Non-pigmented ciliary epithelial cell (primary cell): ENCODE measurements around the gene PRR30.
"Not testable (repeated sequence)": the region's sequence is repeated elsewhere in the genome, so short reads cannot be mapped to it uniquely, and the experiment has no call there.

Experiments
- DNase-seq: peaks from one replicate; pipeline ENCODE4 v3.0.0-alpha.2; 2010; ENCODE audit warnings: low read depth

The PRR30 gene

DNA sequence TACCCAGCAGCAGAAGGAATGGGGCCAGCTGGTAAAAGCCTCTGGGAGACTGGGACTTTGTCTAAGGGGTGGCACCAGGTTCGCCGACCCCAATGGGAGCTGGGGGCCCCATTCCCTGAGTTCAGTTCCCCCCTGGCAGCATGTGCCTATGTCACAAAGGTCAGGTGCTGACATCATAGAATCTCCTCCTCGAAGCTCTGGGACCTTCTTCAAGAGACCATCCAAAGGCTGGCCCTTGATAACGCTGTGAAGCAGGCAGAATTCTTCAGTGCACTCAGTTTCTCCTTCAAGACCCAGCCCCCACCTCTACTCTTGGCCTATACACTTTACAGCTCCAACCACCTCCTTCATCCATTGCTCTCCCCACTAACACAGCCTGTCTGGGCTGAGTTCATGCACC lies at the start of gene PRR30:
Gene PRR30 (minus strand): TSS at position 101 of the 400 bp plus-strand sequence. CDS start 1,081 bp downstream, outside the sequence.
- no peak for DNase-seq

DNA sequence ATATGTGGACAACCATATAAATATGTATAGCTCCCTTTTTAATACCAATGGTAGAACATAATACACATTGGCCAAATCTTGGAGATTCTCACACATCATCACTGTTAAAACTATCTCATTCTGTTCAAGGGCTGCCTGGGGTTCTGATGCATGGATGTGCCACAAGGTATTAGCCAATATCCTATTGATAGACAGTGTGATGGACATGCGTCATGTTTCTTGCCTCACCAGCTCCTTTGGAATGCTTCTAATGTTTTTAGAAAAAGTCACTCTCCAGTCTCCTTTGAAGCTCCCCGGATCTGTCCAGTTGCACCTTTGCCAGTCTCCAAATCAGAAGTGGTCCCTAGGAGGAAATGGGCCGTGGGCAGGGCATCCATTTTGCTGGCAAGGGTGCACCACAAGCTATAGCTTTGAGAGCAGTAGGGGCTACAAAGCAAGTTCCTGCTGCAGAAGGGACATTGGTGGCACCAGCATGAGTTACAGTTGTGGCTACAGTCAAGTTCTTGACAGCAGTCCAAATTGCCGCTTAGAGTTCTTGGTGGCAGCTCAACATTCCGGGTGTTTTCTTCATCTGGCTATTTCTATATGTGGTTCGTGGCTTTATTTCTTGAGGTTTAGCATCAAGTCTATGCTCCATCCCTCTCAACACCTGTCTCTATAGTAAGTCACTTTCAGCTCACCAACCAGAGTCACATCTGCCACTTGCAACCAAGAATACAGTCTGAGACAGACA lies 47.6 kb upstream of the PRR30 start:
- DNase-seq: no peak

DNA sequence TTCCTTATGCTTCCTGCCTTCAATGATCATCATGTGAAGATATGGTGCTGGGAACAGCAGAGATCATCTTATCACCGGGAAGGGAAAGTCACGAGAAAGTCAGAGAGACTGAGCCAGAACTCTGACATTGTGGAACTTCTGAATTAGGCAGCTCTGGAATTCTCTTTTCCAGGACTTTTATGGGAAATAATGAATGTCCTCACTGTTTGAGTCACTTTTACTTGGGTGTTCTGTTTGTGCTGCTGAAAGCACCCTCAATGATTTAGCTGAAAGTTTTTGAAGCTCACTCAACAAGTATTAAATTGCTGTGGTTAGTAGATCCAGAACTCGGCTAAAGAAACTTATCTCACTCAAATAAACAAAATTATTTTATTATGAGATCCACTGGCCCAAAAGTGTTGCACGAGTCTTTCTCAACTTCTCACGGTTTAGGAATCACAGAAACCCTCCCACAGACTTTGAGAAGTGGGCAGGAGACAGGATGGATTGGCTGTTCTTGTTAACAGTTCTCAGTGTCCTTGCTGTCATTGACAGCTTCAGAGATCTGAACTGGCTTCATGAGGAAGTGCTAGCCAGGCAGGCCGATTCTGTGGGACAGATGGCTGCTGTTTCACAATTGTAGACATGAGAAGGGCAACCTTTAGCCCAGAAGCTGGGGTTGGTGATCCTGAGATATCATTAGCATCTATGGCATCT lies 46.3 kb upstream of the PRR30 start:
- DNase-seq: no peak

DNA sequence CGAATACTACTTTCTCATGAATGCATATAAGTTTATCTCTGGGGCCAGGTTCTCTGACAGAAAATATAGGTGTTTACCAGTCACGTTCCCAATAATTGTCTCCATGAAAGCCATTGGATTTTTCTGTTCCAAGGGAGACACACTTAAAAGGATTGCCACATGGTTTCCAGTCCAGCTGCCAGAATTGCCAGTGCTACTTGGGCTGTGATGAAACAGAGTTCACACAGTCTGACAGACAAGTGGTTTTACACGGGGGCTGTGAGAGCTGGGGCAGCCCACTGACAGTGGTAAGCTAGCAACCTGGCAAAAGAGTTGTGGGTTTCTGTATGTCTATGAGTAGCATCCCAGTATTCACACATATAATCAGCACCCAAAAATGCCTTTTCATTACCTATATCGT lies 44.9 kb upstream of the PRR30 start:
- no peak for DNase-seq

DNA sequence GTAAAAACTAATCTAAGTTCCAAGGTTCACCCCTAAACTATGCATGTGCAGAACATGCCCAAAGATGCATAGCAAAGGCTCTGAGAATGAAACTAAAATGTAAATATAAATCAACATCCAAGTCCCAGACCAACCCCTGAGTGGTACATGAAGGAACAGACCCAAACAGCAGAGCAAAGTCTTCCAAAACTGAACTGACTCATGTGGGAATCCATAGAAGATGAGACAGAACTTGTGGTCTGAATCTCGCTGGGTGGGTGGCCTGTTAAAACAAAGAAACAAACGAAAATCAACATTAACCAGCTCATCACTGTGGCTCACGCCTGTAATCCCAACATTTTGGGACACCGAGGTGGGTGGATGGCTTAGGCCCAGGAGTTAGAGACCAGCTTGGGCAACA lies 43.1 kb upstream of the PRR30 start:
- DNase-seq: no peak

DNA sequence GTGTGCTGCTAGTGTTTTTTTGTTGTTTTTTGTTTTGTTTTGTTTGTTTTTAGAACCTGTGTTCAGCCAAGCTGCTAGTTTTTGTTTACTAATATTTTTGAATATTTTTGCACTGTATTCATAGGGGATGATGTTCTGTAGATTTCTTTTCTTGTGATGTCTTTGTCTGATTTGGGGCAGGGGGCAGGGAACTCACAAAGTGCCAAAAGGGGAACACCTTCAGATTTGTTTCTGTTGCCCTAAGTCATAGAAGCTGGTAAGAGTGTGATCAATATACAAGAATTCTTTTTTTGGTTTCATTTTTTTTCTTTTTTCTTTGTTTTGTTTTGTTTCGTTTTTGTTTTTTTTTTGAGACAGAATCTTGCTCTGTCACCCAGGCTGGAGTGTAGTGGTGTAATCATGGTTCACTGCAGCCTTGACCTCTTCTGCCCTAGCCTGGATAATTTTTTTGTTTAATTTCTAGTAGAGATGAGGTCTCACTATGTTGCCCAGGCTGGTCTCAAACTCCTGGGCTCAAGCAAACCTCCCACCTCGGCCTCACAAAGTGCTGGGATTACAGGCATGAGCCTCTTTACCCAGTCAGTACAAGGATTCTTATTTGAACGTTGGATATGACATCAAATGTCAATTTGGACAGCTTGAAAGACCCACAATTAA lies 40.3 kb upstream of the PRR30 start:
- DNase-seq: no peak

DNA sequence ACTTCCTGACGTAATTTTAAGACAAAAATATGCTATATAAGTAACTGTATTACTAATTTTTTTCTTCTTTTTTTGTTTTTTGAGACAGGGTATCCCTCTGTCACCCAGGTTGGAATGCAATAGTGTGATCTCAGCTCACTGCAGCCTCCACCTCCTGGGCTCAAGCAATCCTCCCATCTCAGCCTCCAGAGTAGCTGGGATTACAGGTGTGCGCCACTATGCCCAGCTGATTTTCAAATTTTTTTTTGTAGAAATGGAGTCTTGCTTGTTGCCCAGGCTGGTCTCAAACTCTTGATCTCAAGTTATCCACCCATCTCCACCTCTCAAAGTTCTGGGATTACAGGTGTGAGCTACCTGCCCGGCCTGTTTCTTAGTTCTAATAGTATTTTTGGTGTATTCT lies 39.3 kb upstream of the PRR30 start:
- no peak for DNase-seq

DNA sequence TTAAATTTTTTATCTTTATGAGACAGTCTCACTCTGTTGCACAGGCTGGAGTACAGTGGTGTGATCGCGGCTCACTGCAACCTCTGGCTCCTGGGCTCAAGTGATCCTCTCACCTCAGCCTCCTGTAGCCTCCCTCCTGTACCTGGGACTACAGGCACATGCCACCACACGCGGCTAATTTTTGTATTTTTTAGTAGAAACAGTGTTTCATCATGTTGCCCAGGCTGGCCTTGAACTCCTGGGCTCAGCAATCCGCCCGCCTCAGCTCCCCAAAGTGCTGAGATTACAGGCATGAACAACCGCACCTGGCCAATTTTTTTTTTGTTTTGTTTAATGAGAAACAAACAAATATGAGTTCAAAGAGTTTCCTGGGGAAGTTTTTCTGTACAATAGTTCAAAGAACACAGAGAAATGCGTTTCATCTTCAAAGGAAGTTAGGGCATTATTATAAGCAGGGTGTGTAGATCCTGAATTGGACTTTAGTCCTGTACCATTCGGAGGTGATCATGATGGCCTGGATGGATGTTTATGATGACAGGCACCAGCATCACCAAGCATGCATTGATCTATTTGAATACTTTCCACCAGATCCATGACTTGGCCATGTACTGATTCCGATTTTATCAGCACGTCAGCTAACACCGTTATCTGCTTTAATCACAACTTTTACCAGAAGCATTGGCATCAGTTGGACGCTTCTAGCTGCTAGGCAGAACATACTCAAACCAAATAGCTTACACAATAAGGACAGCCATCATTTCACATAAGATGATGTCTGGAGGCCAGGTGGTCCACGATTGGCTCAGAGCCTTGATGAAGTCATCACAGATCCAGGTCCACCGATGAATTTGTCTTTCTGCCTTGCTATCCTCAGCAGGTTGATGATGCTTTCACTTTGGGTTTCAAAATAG lies 38.5 kb upstream of the PRR30 start:
- no peak for DNase-seq

DNA sequence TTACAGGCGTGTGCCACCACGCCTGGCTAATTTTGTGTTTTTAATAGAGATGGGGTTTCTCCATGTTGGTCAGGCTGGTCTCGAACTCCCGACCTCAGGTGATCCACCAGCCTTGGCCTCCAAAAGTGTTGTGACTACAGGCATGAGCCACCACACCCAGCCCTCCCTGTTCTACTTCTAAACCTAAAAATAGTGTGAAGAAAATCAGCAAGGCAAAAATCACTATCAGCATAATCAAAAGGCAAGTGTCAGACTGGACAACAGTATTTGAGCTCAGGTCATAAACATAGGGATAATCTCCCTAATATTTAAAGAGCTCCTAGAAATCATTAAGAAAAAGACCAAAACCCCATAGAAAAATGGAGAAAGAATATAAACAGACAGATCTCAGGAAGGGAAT lies 36.6 kb upstream of the PRR30 start:
- not testable (repeated sequence) for DNase-seq

DNA sequence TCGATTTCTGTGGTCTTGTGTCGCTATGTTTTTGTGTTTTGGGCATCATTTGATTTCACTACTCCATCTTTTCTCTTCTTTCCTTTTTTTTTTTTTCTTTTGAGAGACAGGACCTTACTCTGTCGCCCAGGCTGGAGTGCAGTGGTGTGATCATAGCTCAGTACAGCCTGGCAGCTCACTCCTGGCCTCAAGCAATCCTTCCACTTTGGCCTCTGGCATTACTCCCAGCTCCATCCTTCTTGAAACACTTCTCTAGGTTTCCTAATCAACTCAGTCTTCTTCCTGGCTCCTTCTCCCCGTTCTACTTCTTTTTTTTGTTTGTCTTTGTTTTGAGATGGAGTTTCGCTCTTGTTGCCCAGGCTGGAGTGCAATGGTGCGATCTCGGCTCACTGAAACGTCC lies 36.1 kb upstream of the PRR30 start:
- no peak for DNase-seq

DNA sequence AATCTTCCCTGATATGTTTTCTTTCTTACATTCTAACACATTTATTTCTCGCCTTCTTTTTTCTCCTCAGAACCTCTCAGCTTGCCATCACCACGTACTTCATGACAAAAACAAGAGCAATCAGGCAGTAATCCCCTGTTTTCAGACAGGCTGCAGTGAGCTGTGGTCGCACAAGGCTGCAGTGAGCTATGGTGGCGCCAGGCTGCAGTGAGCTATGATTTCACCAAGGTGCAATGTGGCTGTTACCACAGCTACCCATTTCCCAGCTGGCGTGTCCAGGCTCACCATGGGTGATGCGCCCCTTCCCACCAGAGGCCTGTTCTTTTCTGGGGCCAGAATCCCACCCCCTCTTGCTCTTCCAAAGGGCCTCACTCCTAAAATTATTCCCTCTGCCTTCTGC lies 35.4 kb upstream of the PRR30 start:
- DNase-seq: no peak

DNA sequence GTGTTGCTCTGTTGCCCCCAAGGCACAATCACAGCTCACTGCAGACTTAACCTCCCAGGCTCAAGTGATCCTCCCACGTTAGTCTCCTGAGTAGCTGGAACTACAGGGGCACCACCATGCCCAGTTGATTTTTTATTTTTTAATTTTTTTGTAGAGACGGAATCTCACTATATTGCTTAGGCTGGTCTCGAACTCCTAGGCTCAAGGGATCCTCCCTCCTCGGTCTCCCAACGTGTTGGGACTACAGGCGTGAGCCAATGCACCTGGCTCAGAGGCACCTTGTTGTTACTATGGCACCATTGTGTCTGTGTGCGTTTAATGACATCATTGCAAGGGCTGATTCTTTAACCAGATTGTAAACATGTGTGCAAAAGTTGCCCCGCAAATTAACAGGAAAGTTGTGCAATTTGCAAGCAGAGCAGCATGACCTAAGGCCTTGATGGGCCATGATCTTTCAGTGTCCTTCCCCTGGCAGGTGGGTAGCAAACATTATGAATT lies 32.2 kb upstream of the PRR30 start:
- no peak for DNase-seq

DNA sequence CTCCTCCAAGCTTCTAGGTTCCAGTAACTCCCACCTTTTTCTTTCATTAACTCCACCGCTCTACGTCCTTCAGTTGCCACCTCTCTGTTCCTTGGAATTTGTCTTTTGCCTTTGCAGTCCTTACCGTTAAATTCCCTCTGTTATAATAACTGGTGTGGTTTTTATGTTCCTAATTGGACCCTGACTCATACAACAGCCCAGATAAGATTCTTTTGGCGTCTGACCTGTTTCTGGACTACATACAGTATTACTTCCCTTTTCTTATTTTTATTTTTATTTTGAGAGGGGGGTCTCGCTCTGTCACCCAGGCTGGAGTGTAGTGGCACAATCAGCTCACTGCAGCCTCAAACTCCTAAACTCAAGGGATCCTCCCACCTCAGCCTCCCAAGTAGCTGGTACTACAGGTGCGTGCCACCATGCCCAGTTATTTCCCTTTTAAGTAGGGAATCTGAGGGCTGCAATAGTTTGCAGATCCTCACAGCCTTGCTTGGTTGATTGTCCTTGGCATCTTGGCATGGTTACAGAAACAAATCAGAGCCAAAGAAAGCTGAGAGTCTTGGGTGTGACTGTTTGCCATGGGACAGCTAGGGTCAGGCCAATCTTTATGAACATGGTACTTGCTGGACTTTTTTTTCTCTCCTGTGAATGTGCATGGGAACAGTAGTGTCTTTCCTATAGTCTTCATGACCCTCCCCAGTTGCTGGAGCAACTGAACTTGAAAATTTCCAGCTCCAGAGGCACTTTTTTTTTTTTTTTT lies 31.5 kb upstream of the PRR30 start:
- no peak for DNase-seq

DNA sequence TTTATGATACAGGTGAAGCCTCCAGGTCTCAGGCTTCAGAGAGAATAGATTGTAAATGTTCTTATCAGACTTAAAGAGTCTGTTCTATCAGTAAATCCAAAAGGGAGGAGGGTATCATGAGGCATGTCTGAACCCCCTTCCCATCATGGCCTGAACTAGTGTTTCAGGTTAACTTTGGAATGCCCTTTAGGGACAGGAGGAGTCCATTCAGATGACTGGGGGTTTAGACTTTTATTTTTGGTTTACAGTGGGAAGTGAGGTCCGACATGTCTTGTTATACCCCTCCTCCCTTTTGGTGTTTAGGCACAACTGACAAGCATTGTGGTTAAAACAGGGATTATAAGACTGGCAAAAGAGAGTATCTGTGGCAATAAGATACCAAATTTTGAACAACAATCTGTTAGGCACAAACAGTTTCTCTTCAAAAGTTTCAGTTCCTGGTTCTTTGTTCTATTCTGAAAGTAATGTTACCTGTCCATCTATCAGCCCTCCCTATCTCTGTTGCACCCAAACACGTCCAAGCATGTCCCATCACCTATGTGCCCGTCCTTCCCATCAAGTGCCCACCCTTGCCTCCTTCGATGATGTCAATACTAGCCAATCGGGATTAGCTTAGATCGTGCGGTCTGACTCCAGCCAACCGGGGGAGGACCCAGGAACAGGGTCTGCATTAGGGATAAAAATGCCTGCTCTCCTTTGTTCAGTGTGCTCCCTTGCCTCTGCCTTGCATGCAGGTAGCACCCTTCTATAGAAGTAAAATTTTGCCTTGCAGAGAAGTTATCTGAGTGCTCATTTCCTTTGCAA lies 26.0 kb upstream of the PRR30 start:
- no peak for DNase-seq

DNA sequence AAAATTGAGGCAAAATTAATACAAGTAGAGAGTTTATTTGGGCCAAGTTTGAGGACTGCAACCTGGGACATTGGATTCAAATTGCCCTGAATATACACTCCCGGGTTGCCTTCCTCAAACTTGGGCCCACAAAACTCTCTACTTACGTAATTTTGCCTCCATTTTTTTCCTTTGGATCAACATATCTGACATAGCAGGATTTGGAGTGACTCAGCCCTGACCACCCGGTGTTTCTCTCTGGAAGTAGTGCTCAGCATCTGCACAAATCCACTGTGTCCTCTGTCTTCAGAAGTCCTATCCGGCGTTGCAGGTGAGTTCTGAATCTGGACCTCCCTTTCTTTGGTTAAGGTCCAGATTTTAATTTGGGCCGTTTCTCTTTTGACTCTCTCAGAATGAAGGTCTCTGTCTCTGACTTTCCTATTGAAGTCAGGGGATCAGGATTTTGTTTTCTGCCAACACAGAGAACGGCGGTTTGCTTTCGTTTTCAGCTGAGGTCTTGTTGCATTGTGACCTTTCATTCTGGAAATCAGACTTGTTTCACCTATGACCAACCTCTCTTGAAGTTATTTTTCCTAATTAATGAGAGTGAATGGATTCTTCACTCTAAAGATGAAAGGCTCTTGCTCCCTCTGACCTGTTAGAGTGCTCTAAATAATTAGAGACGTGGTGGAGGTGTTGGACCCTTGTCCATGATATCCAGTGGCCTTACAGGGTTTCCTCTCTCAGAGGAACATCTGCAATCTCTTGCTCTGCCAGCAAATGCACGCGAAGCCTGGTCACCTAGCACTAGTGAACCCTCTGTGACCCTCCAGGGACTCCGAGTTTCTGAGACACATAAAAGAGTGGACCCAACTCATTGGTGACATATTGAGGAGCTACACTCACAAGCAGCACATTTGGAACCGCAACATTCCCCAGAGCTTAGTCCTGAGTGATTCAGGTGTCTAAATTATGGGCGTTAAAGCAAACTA lies 23.2 kb upstream of the PRR30 start:
- DNase-seq: no peak

DNA sequence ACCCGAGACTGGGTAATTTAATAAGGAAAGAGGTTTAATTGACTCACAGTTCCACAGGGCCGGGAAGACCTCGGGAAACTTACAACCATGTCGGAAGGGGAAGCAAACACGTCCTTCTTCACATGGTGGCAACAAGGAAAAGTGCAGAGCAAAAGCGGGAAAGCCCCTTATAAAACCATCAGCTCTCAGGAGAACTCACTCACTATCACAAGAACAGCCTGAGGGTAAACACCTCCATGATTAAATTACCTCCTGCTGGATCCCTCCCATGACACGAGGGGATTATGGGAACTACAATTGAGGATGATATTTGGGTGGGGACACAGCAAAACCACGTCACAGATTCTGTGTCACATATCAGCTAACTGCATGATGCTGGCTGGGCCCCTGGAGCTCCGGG lies 21.0 kb upstream of the PRR30 start:
- DNase-seq: no peak

DNA sequence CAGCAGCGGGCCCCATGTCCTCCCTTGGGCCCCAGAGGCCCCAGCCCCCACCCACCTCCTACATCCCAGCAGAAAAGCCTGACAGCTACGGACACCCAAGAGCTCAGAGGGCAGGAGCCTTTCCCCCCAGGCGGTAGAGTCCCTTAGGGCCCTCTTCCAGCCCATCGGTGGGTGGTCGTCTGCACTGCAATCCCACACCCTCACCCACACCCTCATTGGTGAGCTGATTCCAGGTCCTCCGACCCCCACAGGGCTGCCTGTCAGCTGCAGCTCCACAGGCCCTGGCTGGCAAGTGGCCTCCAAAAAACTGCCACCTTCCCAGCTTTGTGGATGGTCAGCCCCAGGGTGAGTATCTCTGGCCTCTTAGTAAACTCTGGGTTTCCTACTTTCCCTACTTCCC lies 20.1 kb upstream of the PRR30 start:
- no peak for DNase-seq

DNA sequence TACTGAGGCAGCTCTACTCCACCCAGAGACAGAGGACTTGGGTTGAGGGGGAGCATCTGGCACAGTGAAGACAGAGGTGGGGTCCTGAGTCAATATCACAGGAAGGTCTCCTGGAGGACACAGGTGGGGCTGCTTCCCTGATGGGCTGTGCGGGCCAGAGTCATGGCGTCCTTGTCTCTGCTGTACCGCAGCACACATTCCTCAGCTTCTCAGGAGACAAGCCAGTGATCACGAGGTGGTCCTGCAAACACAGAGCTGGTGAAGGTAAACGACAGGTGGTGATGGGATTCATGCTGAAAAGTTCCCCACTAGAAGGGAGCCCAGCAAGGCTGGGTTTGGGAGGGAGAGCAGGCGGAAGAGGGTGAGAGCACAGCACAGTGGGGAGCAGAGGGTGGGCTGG lies 19.3 kb upstream of the PRR30 start:
- no peak for DNase-seq

DNA sequence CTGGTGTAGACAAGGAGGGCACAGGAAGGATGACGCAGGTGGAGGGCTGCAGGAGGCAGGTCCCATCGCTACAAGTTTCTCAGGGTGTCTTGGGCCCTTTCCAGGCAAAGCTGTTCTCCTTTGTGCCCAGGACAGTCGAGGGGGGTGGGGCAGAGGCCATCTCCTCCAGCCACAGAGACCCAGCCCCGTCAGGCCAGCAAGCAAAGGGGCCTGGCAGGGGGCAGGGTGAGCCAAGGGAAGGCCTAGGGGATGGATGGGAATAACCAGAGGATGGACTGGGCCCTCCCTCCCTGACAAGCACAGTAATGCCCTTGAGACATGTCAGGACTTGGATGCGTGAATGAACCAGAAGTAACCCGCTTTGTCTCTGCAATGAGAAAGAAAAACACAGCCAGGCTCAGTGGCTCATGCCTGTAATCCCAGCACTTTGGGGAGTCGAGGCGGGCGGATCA lies 15.9 kb upstream of the PRR30 start:
- no peak for DNase-seq
